PFSK-1 (cell line): ENCODE results near the gene ANKMY1.

Experiments used
- POLR2AphosphoS5 ChIP-seq: IDR thresholded peaks from 2 replicates; pipeline ENCODE4 v1.6.1; 2012; ENCODE audit warnings: low read depth, mild to moderate bottlenecking, control low read depth, low read length, moderate library complexity
- SIN3A ChIP-seq: IDR thresholded peaks from 2 replicates; pipeline ENCODE4 v1.6.1; 2012; ENCODE audit warnings: mild to moderate bottlenecking, low read length, moderate library complexity, borderline replicate concordance; ENCODE audit not compliant: insufficient read depth
- TAF1 ChIP-seq: IDR thresholded peaks from 2 replicates; pipeline ENCODE4 v1.6.1; 2012; ENCODE audit warnings: low read length, control low read depth, borderline replicate concordance; ENCODE audit not compliant: insufficient read depth
- TF ChIP-seq, protein P1 (sequence below), 2 experiments: IDR thresholded peaks; 2 replicates each; pipeline versions ENCODE4 v1.6.1 to v1.8.0; 2011 to 2012; ENCODE audit warnings: low read depth in 2 of 2, low read length in 2 of 2, control low read depth in 1 of 2, inconsistent platforms in 1 of 2, mild to moderate bottlenecking in 1 of 2, moderate library complexity in 1 of 2; ENCODE audit not compliant: insufficient read depth in 1 of 2

DNA sequence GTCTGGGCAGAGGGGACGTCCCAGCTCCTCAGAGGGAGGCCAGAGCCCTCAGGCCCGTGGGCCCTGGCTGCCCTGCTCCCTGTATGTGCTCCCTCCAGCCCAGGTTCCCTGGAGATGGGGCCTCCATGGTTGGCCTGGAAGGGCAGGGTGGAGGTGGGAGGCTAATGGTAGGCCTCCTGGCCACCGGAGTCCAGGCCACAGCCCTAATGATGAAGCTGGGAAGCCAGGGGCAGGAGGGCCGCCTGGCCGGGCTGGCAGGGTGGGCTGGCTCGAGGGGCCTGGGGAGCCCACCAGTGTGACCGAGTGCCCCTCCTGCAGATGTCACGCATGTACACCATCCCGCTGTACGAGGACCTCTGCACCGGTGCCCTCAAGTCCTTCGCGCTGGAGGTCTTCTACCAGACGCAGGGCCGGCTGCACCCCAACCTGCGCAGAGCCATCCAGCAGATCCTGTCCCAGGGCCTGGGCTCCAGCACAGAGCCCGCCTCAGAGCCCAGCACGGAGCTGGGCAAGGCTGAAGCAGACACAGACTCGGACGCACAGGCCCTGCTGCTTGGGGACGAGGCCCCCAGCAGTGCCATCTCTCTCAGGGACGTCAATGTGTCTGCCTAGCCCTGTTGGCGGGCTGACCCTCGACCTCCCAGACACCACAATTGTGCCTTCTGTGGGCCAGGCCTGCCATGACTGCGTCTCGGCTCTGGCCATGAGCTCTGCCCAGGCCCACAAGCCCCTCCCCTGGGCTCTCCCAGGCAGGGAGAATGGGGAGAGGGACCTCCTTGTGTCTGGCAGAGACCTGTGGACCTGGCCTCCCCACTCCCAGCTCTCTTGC lies 19.7 kb upstream of the ANKMY1 start:
- TF ChIP-seq POLR2AphosphoS5: no peak
- TF ChIP-seq, protein P1, sequence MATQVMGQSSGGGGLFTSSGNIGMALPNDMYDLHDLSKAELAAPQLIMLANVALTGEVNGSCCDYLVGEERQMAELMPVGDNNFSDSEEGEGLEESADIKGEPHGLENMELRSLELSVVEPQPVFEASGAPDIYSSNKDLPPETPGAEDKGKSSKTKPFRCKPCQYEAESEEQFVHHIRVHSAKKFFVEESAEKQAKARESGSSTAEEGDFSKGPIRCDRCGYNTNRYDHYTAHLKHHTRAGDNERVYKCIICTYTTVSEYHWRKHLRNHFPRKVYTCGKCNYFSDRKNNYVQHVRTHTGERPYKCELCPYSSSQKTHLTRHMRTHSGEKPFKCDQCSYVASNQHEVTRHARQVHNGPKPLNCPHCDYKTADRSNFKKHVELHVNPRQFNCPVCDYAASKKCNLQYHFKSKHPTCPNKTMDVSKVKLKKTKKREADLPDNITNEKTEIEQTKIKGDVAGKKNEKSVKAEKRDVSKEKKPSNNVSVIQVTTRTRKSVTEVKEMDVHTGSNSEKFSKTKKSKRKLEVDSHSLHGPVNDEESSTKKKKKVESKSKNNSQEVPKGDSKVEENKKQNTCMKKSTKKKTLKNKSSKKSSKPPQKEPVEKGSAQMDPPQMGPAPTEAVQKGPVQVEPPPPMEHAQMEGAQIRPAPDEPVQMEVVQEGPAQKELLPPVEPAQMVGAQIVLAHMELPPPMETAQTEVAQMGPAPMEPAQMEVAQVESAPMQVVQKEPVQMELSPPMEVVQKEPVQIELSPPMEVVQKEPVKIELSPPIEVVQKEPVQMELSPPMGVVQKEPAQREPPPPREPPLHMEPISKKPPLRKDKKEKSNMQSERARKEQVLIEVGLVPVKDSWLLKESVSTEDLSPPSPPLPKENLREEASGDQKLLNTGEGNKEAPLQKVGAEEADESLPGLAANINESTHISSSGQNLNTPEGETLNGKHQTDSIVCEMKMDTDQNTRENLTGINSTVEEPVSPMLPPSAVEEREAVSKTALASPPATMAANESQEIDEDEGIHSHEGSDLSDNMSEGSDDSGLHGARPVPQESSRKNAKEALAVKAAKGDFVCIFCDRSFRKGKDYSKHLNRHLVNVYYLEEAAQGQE (IDR thresholded peaks at IDR 0.05; ENCODE audit: insufficient read depth in 1 of 2, low read depth in 2 of 2, low read length in 2 of 2): no peak
- TF ChIP-seq TAF1: no peak
- TF ChIP-seq SIN3A: no peak
